ENCODE measurements around the gene TPCN1.

GRCh38 chr12:113172185-113172584, 49.1 kb upstream of the TPCN1 start:
- TF ChIP-seq CTCF (IDR thresholded peaks at IDR 0.05) (no peak), POLR2A (IDR thresholded peaks at IDR 0.05) (no peak)
